ENCODE measurements around the gene SERPIND1.

DNA sequence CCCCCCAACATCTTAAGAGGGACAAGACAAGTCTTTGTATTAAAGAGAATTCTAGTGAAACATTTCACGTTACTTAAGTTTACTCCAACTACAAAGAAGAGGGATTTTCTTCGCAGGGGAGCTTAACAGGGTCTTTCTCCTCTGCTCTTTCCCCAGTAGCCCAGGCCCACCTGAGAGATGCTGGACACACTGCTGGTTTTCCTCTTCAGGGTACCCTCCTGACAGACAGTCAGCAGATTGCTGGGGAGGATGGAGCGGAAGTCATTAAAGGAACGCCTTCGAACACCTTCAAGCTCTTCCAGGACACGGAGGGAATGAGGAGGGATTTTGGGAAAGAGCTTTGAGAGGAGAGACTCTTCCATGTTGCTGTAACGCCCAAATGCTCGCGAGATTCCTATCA is 45.6 kb downstream of the SERPIND1 start:
- TF ChIP-seq, protein P1, sequence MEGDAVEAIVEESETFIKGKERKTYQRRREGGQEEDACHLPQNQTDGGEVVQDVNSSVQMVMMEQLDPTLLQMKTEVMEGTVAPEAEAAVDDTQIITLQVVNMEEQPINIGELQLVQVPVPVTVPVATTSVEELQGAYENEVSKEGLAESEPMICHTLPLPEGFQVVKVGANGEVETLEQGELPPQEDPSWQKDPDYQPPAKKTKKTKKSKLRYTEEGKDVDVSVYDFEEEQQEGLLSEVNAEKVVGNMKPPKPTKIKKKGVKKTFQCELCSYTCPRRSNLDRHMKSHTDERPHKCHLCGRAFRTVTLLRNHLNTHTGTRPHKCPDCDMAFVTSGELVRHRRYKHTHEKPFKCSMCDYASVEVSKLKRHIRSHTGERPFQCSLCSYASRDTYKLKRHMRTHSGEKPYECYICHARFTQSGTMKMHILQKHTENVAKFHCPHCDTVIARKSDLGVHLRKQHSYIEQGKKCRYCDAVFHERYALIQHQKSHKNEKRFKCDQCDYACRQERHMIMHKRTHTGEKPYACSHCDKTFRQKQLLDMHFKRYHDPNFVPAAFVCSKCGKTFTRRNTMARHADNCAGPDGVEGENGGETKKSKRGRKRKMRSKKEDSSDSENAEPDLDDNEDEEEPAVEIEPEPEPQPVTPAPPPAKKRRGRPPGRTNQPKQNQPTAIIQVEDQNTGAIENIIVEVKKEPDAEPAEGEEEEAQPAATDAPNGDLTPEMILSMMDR (IDR thresholded peaks at IDR 0.05; ENCODE audit: low read depth, low read length): no peak
- no peak for TF ChIP-seq MYC (IDR thresholded peaks at IDR 0.05; ENCODE audit: low read depth, low read length)

Measured in NB4 (cell line).